ENCODE data around the gene GBF1. TPM values are rescaled to one million over a fixed set of nuclear protein-coding genes. Genes with fewer than 3 reads are reported as not detected.

Gene GBF1
- total RNA-seq, 2 experiments from 2014 or later, result 33.1 to 37.5 TPM

GRCh38 chr10:102411341-102412255 is 166.3 kb downstream of the GBF1 start:
- ATAC-seq, result no peak

GRCh38 chr10:102412293-102412692 is 167.0 kb downstream of the GBF1 start:
- intact Hi-C loops (cut with DNase I, micrococcal nuclease), result no loop called here
- ATAC-seq (no peak), DNase-seq (no peak)
- POLR2A ChIA-PET, result interaction anchor here (0.6 kb wide), 1 partner anchor 184 kb away, joined by 3 read pairs; no protein-coding TSS in a partner anchor
- CTCF ChIA-PET, result interaction anchor here (0.6 to 1.5 kb wide), 2 partner anchors 9 to 192 kb away, joined by 3 to 7 read pairs; no protein-coding TSS in a partner anchor
- H3K27ac Mint-ChIP-seq, result no peak overlapping the region
- no peaks in the 10 kb centered on the region for H3K36me3 Mint-ChIP-seq (ENCODE audit: low read depth)
- no peaks in the 10 kb centered on the region for H3K9me3 Mint-ChIP-seq (ENCODE audit: low read depth)
- H3K4me3 Mint-ChIP-seq, result no peak overlapping the region
- peaks cover 23% of the 10 kb centered on the region for H3K27me3 Mint-ChIP-seq
- H3K4me1 Mint-ChIP-seq, result peaks cover 35% of the 10 kb centered on the region

More at GRCh38 chr10:102411341-102412255, 166.3 kb downstream of the GBF1 start:
- POLR2A ChIA-PET, result interaction anchor here (0.6 kb wide), 1 partner anchor 183 kb away, joined by 3 read pairs; no protein-coding TSS in a partner anchor
- no peaks in the 10 kb centered on the region for H3K9me3 Mint-ChIP-seq (ENCODE audit: low read depth)
- H3K4me3 Mint-ChIP-seq, result peak overlapping the region; percentile 71
- intact Hi-C loops (cut with DNase I, micrococcal nuclease), result no loop called here
- peaks cover 35% of the 10 kb centered on the region for H3K4me1 Mint-ChIP-seq
- H3K27me3 Mint-ChIP-seq, result peaks cover 20% of the 10 kb centered on the region
- CTCF ChIA-PET, result interaction anchor here (0.6 to 3.1 kb wide), 5 partner anchors 8 to 238 kb away, joined by 3 to 31 read pairs (median 7); partner anchors contain the start of gene FBXL15
- H3K36me3 Mint-ChIP-seq (ENCODE audit: low read depth), result no peaks in the 10 kb centered on the region
- peak overlapping the region; percentile 70 for H3K27ac Mint-ChIP-seq
- no peak for DNase-seq

- ChIA-PET POLR2A (interaction anchor here (0.8 kb wide), 1 partner anchor 19 kb away, joined by 3 read pairs; the partner anchor contains the start of gene CUEDC2), CTCF (interaction anchor here (0.6 to 1.5 kb wide), 6 partner anchors 10 to 233 kb away, joined by 3 to 7 read pairs (median 4); no protein-coding TSS in a partner anchor)
- peak; percentile 32 for ATAC-seq
- Mint-ChIP-seq H3K4me1 (peaks cover 31% of the 10 kb centered on the region), H3K27ac (no peak overlapping the region), H3K4me3 (no peak overlapping the region), H3K27me3 (peaks cover 29% of the 10 kb centered on the region), H3K36me3 (ENCODE audit: low read depth) (no peaks in the 10 kb centered on the region), H3K9me3 (ENCODE audit: low read depth) (no peaks in the 10 kb centered on the region)
- intact Hi-C loops (cut with DNase I, micrococcal nuclease), result no loop called here
- peak; percentile 72 for DNase-seq
These were observed 167.8 kb downstream of the GBF1 start for GRCh38 chr10:102413053-102413705.

GRCh38 chr10:102413806-102414561 is 168.7 kb downstream of the GBF1 start:
- no peak overlapping the region for H3K27ac Mint-ChIP-seq
- POLR2A ChIA-PET, result interaction anchor here (0.8 kb wide), 1 partner anchor 18 kb away, joined by 3 read pairs; the partner anchor contains the start of gene CUEDC2
- no peak overlapping the region for H3K4me3 Mint-ChIP-seq
- ATAC-seq (no peak), DNase-seq (no peak)
- intact Hi-C loops (cut with DNase I, micrococcal nuclease), result no loop called here
- H3K27me3 Mint-ChIP-seq, result peaks cover 29% of the 10 kb centered on the region
- CTCF ChIA-PET, result interaction anchor here (0.6 to 1.4 kb wide), 3 partner anchors 36 to 232 kb away, joined by 3 to 4 read pairs (median 4); no protein-coding TSS in a partner anchor
- H3K4me1 Mint-ChIP-seq, result peaks cover 31% of the 10 kb centered on the region
- no peaks in the 10 kb centered on the region for H3K36me3 Mint-ChIP-seq (ENCODE audit: low read depth)
- H3K9me3 Mint-ChIP-seq (ENCODE audit: low read depth), result no peaks in the 10 kb centered on the region

GRCh38 chr10:102414749-102415148 is 169.4 kb downstream of the GBF1 start:
- ChIA-PET POLR2A (no interaction called here), CTCF (interaction anchor here (0.6 to 1.5 kb wide), 5 partner anchors 11 to 241 kb away, joined by 3 to 4 read pairs (median 3); no protein-coding TSS in a partner anchor)
- H3K4me1 Mint-ChIP-seq, result peaks cover 34% of the 10 kb centered on the region
- peaks cover 25% of the 10 kb centered on the region for H3K27me3 Mint-ChIP-seq
- ATAC-seq, result no peak
- no peaks in the 10 kb centered on the region for H3K9me3 Mint-ChIP-seq (ENCODE audit: low read depth)
- no peak for DNase-seq
- no peaks in the 10 kb centered on the region for H3K36me3 Mint-ChIP-seq (ENCODE audit: low read depth)
- intact Hi-C loops (cut with DNase I, micrococcal nuclease), result no loop called here
- no peak overlapping the region for H3K27ac Mint-ChIP-seq
- no peak overlapping the region for H3K4me3 Mint-ChIP-seq

GRCh38 chr10:102416283-102416682 is 171.0 kb downstream of the GBF1 start:
- H3K4me1 Mint-ChIP-seq, result peaks cover 32% of the 10 kb centered on the region
- POLR2A ChIA-PET, result no interaction called here
- no peak overlapping the region for H3K27ac Mint-ChIP-seq
- DNase-seq, result no peak
- no peak for ATAC-seq
- no peaks in the 10 kb centered on the region for H3K9me3 Mint-ChIP-seq (ENCODE audit: low read depth)
- peaks cover 21% of the 10 kb centered on the region for H3K27me3 Mint-ChIP-seq
- intact Hi-C loops (cut with DNase I, micrococcal nuclease), result no loop called here
- H3K4me3 Mint-ChIP-seq, result no peak overlapping the region
- CTCF ChIA-PET, result interaction anchor here (0.7 to 1.5 kb wide), 2 partner anchors 44 to 185 kb away, joined by 3 to 4 read pairs; no protein-coding TSS in a partner anchor
- H3K36me3 Mint-ChIP-seq (ENCODE audit: low read depth), result peaks cover 2% of the 10 kb centered on the region

- H3K36me3 Mint-ChIP-seq (ENCODE audit: low read depth), result peaks cover 2% of the 10 kb centered on the region
- H3K27ac Mint-ChIP-seq, result no peak overlapping the region
- intact Hi-C loops (cut with DNase I, micrococcal nuclease), result no loop called here
- peaks cover 19% of the 10 kb centered on the region for H3K27me3 Mint-ChIP-seq
- POLR2A ChIA-PET, result no interaction called here
- no peak for DNase-seq
- ATAC-seq, result no peak
- no peak overlapping the region for H3K4me3 Mint-ChIP-seq
- CTCF ChIA-PET, result no interaction called here
- no peaks in the 10 kb centered on the region for H3K9me3 Mint-ChIP-seq (ENCODE audit: low read depth)
- peaks cover 31% of the 10 kb centered on the region for H3K4me1 Mint-ChIP-seq
These were observed 171.4 kb downstream of the GBF1 start for GRCh38 chr10:102416695-102417094.

GRCh38 chr10:102418622-102419268 is 173.4 kb downstream of the GBF1 start, which contains the start of gene PSD:
Gene PSD, minus strand, starts transcription at chr10:102418785. Its CDS starts 1,747 bp downstream, at chr10:102417038.
- DNase-seq (peak; percentile 18), ATAC-seq (no peak)
- Mint-ChIP-seq H3K9me3 (ENCODE audit: low read depth) (no peaks in the 10 kb centered on the region), H3K4me1 (peaks cover 30% of the 10 kb centered on the region), H3K4me3 (peak within 1 kb of the TSS; percentile 96), H3K27me3 (peaks cover 19% of the 10 kb centered on the region), H3K36me3 (ENCODE audit: low read depth) (peaks cover 7% of the 10 kb centered on the region), H3K27ac (no peak within 1 kb of the TSS)
- intact Hi-C loops (cut with DNase I, micrococcal nuclease), result no loop called here
- POLR2A ChIA-PET, result no interaction called here
- CTCF ChIA-PET, result no interaction called here

- peak overlapping the region; percentile 25 for H3K27ac Mint-ChIP-seq
- peaks cover 7% of the 10 kb centered on the region for H3K36me3 Mint-ChIP-seq (ENCODE audit: low read depth)
- ChIA-PET POLR2A (interaction anchor here (1.0 to 4.6 kb wide), 5 partner anchors 10 to 83 kb away, joined by 3 to 27 read pairs (median 6); partner anchors contain the start of genes ACTR1A and CUEDC2), CTCF (interaction anchor here (0.7 to 5.6 kb wide), 12 partner anchors 9 to 976 kb away, joined by 3 to 67 read pairs (median 5); partner anchors contain the start of genes C10orf95, CUEDC2 and NFKB2)
- intact Hi-C loops (cut with DNase I, micrococcal nuclease), result loop anchor here (1.0 to 5.0 kb wide), 6 partner anchors 10 to 287 kb away; partner anchors contain the start of genes ACTR1A (in 1 of the 2), PPRC1 (in 1 of the 2) and SUFU (in 1 of the 2)
- H3K27me3 Mint-ChIP-seq, result peaks cover 19% of the 10 kb centered on the region
- H3K4me3 Mint-ChIP-seq, result peak overlapping the region; percentile 96
- no peaks in the 10 kb centered on the region for H3K9me3 Mint-ChIP-seq (ENCODE audit: low read depth)
- H3K4me1 Mint-ChIP-seq, result peaks cover 30% of the 10 kb centered on the region
- DNase-seq (peak; percentile 85), ATAC-seq (no peak)
These were observed 174.2 kb downstream of the GBF1 start for GRCh38 chr10:102419269-102420180.
